Astrocyte (in vitro differentiated cells and primary cell): ENCODE data around the gene WNT3. TPM values are rescaled to one million over a fixed set of nuclear protein-coding genes. Genes with fewer than 3 reads are reported as not detected.

Experiments used
- DNase-seq: peaks from one replicate; pipeline ENCODE4 v3.0.0-alpha.2; 2010; ENCODE audit warnings: low read depth
- FAIRE-seq: peaks from 2 replicates; lab custom pipeline; 2011; peaks lifted over from hg19 to GRCh38; lab: Jason Lieb, UNC
- H2AFZ ChIP-seq: 2 replicates; pipeline ENCODE4 v1.6.0; 2012; ENCODE audit warnings: low read depth, low read length, inconsistent platforms
- H3K27ac ChIP-seq: 2 replicates; pipeline ENCODE4 v1.5.1; 2011; ENCODE audit warnings: low read depth, low read length, inconsistent platforms
- H3K27me3 ChIP-seq: 2 replicates; pipeline ENCODE4 v1.6.0; 2011; ENCODE audit warnings: low read length, inconsistent platforms; ENCODE audit not compliant: insufficient read depth
- H3K36me3 ChIP-seq: 2 replicates; pipeline ENCODE4 v1.5.1; 2011; ENCODE audit warnings: low read length, inconsistent platforms; ENCODE audit not compliant: insufficient read depth
- H3K4me1 ChIP-seq: 2 replicates; pipeline ENCODE4 v1.5.1; 2011; ENCODE audit warnings: low read length, inconsistent platforms; ENCODE audit not compliant: insufficient read depth
- H3K4me2 ChIP-seq: 2 replicates; pipeline ENCODE4 v1.6.0; 2012; ENCODE audit warnings: low read length, inconsistent platforms
- H3K4me3 ChIP-seq: 2 replicates; pipeline ENCODE4 v1.5.1; 2011; ENCODE audit warnings: low read depth, mild to moderate bottlenecking, low read length, inconsistent platforms; ENCODE audit not compliant: insufficient read depth
- H3K79me2 ChIP-seq: 2 replicates; pipeline ENCODE4 v1.6.0; 2012; ENCODE audit warnings: mild to moderate bottlenecking, low read length, inconsistent platforms; ENCODE audit not compliant: insufficient read depth
- H3K9ac ChIP-seq: 2 replicates; pipeline ENCODE4 v1.6.0; 2012; ENCODE audit warnings: mild to moderate bottlenecking, low read length, inconsistent platforms
- H3K9me3 ChIP-seq: 2 replicates; pipeline ENCODE4 v1.5.1; 2012; ENCODE audit warnings: low read depth, mild to moderate bottlenecking, low read length, inconsistent platforms; ENCODE audit not compliant: insufficient read depth
- H4K20me1 ChIP-seq: 2 replicates; pipeline ENCODE4 v1.6.0; 2012; ENCODE audit warnings: low read length, inconsistent platforms; ENCODE audit not compliant: insufficient read depth
- H3K27ac Mint-ChIP-seq: one replicate; pipeline ENCODE4 v1.8.0; 2021; ENCODE audit warnings: mild to moderate bottlenecking, mixed read lengths; ENCODE audit not compliant: unreplicated experiment
- H3K27me3 Mint-ChIP-seq: one replicate; pipeline ENCODE4 v1.8.0; 2021; ENCODE audit warnings: low read depth, mixed read lengths; ENCODE audit not compliant: unreplicated experiment
- H3K36me3 Mint-ChIP-seq: one replicate; pipeline ENCODE4 v1.8.0; 2021; ENCODE audit warnings: low read depth, mixed read lengths; ENCODE audit not compliant: unreplicated experiment
- H3K4me1 Mint-ChIP-seq: one replicate; pipeline ENCODE4 v1.8.0; 2021; ENCODE audit warnings: low read depth, mixed read lengths; ENCODE audit not compliant: unreplicated experiment
- H3K4me3 Mint-ChIP-seq: one replicate; pipeline ENCODE4 v1.8.0; 2021; ENCODE audit warnings: mild to moderate bottlenecking, moderate library complexity, mixed read lengths; ENCODE audit not compliant: unreplicated experiment
- H3K9me3 Mint-ChIP-seq: one replicate; pipeline ENCODE4 v1.8.0; 2021; ENCODE audit warnings: mild to moderate bottlenecking, mixed read lengths; ENCODE audit not compliant: unreplicated experiment
- CTCF ChIP-seq: IDR thresholded peaks from 2 replicates; pipeline ENCODE4 v1.5.1; 2011; ENCODE audit warnings: low read depth, mild to moderate bottlenecking, inconsistent platforms, low read length, moderate library complexity; ENCODE audit not compliant: insufficient read depth
- EZH2 ChIP-seq: IDR thresholded peaks from 2 replicates; pipeline ENCODE4 v1.6.1; 2012; ENCODE audit warnings: mild to moderate bottlenecking, low read length, inconsistent platforms; ENCODE audit not compliant: insufficient read depth
- total RNA-seq: library from RNA; stranded (reverse); gene quantifications from 2 replicates; pipeline ENCODE4 v1.2.1, GENCODE V29; 2021

Gene WNT3
- total RNA-seq, 1 donor from 2014 or later: 2.4 TPM

GRCh38 chr17:46788796-46789195 lies 29.7 kb downstream of the WNT3 start:
- TF ChIP-seq EZH2: no peak
- no peak for TF ChIP-seq CTCF
- FAIRE-seq (no peak), DNase-seq (no peak)
- Histone ChIP-seq H3K27me3 (peaks cover 11% of the 10 kb centered on the region), H2AFZ (no peak overlapping the region), H4K20me1 (no peaks in the 10 kb centered on the region), H3K79me2 (no peaks in the 10 kb centered on the region), H3K9ac (no peak overlapping the region), H3K4me2 (no peak overlapping the region), H3K27ac (no peak overlapping the region), H3K4me3 (no peak overlapping the region), H3K4me1 (no peaks in the 10 kb centered on the region), H3K9me3 (peaks cover 6% of the 10 kb centered on the region), H3K36me3 (no peaks in the 10 kb centered on the region)
- Mint-ChIP-seq H3K27ac (no peak overlapping the region), H3K4me3 (no peak overlapping the region), H3K9me3 (peaks cover 8% of the 10 kb centered on the region), H3K27me3 (peaks cover 47% of the 10 kb centered on the region), H3K36me3 (peaks cover 5% of the 10 kb centered on the region), H3K4me1 (no peaks in the 10 kb centered on the region)

DNA sequence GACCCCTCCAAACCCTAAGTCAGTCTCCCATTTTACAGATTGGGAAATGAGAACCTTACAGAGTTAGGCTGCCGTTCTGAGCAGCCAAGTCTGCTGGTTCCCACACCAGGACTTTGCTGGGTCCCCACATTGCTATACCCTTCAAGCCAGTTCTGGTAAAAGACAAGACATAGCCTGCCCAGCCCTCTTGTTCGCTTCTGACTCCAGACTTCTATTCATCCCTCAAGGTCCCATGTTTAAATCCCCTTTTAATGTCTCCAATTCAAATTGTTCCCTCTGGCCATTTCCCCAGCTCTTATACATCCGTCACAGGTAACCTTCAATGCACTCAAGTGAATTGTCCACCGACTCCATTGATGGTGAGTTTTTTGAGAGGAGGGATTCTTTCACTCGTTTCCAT lies 30.2 kb downstream of the WNT3 start:
- peaks cover 6% of the 10 kb centered on the region for H3K27me3 ChIP-seq
- H3K36me3 ChIP-seq: no peaks in the 10 kb centered on the region
- no peak overlapping the region for H3K4me3 Mint-ChIP-seq
- H3K27ac Mint-ChIP-seq: no peak overlapping the region
- H3K9me3 ChIP-seq: peaks cover 6% of the 10 kb centered on the region
- no peaks in the 10 kb centered on the region for H3K4me1 Mint-ChIP-seq
- H3K27me3 Mint-ChIP-seq: peaks cover 47% of the 10 kb centered on the region
- TF ChIP-seq EZH2 (no peak), CTCF (no peak)
- H3K4me1 ChIP-seq: no peaks in the 10 kb centered on the region
- peaks cover 5% of the 10 kb centered on the region for H3K36me3 Mint-ChIP-seq
- no peak overlapping the region for H3K9ac ChIP-seq
- no peak overlapping the region for H2AFZ ChIP-seq
- no peak for DNase-seq
- H3K4me3 ChIP-seq: no peak overlapping the region
- no peaks in the 10 kb centered on the region for H4K20me1 ChIP-seq
- no peaks in the 10 kb centered on the region for H3K79me2 ChIP-seq
- H3K4me2 ChIP-seq: no peak overlapping the region
- peaks cover 8% of the 10 kb centered on the region for H3K9me3 Mint-ChIP-seq
- no peak overlapping the region for H3K27ac ChIP-seq
- FAIRE-seq: no peak

- H3K27me3 ChIP-seq: peaks cover 5% of the 10 kb centered on the region
- TF ChIP-seq EZH2 (no peak), CTCF (no peak)
- Mint-ChIP-seq H3K27ac (no peak overlapping the region), H3K27me3 (peaks cover 50% of the 10 kb centered on the region), H3K4me3 (no peak overlapping the region), H3K9me3 (peaks cover 8% of the 10 kb centered on the region), H3K36me3 (peaks cover 5% of the 10 kb centered on the region), H3K4me1 (no peaks in the 10 kb centered on the region)
- H2AFZ ChIP-seq: no peak overlapping the region
- no peak for FAIRE-seq
- H3K36me3 ChIP-seq: no peaks in the 10 kb centered on the region
- H3K4me3 ChIP-seq: no peak overlapping the region
- peaks cover 6% of the 10 kb centered on the region for H3K9me3 ChIP-seq
- H4K20me1 ChIP-seq: no peaks in the 10 kb centered on the region
- H3K4me2 ChIP-seq: no peak overlapping the region
- H3K27ac ChIP-seq: no peak overlapping the region
- no peaks in the 10 kb centered on the region for H3K79me2 ChIP-seq
- H3K9ac ChIP-seq: no peak overlapping the region
- H3K4me1 ChIP-seq: no peaks in the 10 kb centered on the region
- DNase-seq: no peak
Observed at GRCh38 chr17:46787478-46787877, 31.0 kb downstream of the WNT3 start.
